Small intestine (tissue), 7 donors: ENCODE data around the gene NRBF2. TPM values are rescaled to one million over a fixed set of nuclear protein-coding genes. Genes with fewer than 3 reads are reported as not detected.

Experiments used
- DNase-seq, 2 donors: peaks; one replicate each; pipeline versions ENCODE4 v3.0.0 to v3.0.0-alpha.2; 2013
- FAIRE-seq: peaks from 2 replicates; lab custom pipeline; 2012; peaks lifted over from hg19 to GRCh38; lab: Jason Lieb, UNC
- H3K27ac ChIP-seq, 3 donors: one replicate each; pipeline ENCODE4 v1.5.1; 2013; ENCODE audit warnings: low read length in 2 of 3, mild to moderate bottlenecking in 2 of 3, control low read depth in 1 of 3, inconsistent platforms in 1 of 3, low read depth in 1 of 3, moderate library complexity in 1 of 3
- H3K27me3 ChIP-seq, 3 donors: one replicate each; pipeline ENCODE4 v1.6.1; 2013; ENCODE audit warnings: low read length in 3 of 3, inconsistent platforms in 1 of 3; ENCODE audit not compliant: control insufficient read depth in 3 of 3, insufficient read depth in 3 of 3
- H3K36me3 ChIP-seq, 3 donors: one replicate each; pipeline ENCODE4 v1.6.1; 2013; ENCODE audit warnings: low read length in 3 of 3, inconsistent platforms in 1 of 3, low read depth in 1 of 3, mild to moderate bottlenecking in 1 of 3, moderate library complexity in 1 of 3; ENCODE audit not compliant: control insufficient read depth in 3 of 3, insufficient read depth in 2 of 3
- H3K4me1 ChIP-seq, 3 donors: one replicate each; pipeline ENCODE4 v1.6.1; 2013; ENCODE audit warnings: low read length in 2 of 3, inconsistent platforms in 1 of 3, low read depth in 1 of 3, mild to moderate bottlenecking in 1 of 3, moderate library complexity in 1 of 3; ENCODE audit not compliant: control insufficient read depth in 3 of 3, insufficient read depth in 2 of 3
- H3K4me3 ChIP-seq, 3 donors: one replicate each; pipeline ENCODE4 v1.5.1; 2013; ENCODE audit warnings: low read length in 3 of 3, control low read depth in 1 of 3, inconsistent platforms in 1 of 3, low read depth in 1 of 3, mild to moderate bottlenecking in 1 of 3, moderate library complexity in 1 of 3
- H3K9me3 ChIP-seq, 2 donors: one replicate each; pipeline ENCODE4 v1.6.1; 2013; ENCODE audit warnings: low read depth in 1 of 2, low read length in 1 of 2; ENCODE audit not compliant: control insufficient read depth in 2 of 2, insufficient read depth in 1 of 2
- WGBS, 3 donors: extraction: QIAGEN DNeasy Blood & Tissue Kit; methylation state at CpG; one replicate each; pipeline ENCODE4 v1.1.7; 2013; 5-methylcytosine and 5-hydroxymethylcytosine counted together
- polyA plus RNA-seq, 4 donors: library from polyadenylated mRNA; stranded (reverse) in 3 of 4; unstranded in 1 of 4; fragments of 200-250 nt in 3 of 4; fragments of 120-200 nt in 1 of 4; gene quantifications; one replicate each; pipeline versions ENCODE4 v1.2.1 to v1.2.3, GENCODE V29; 2013
- donor health status: healthy with polysubstance abuse.
- donor health status: control.
- donor health status: control.
- donor health status: Bipolar disorder and iron deficiency.
- donor health status: healthy.

The NRBF2 gene
- polyA plus RNA-seq, 4 donors = 14.4 to 40.0 (median 21.7) TPM

- H3K36me3 ChIP-seq = no peaks in the 10 kb centered on the region
- peaks cover 0 to 12% of the 10 kb centered on the region in 2 donors for H3K9me3 ChIP-seq
- no peak overlapping the region for H3K27ac ChIP-seq
- FAIRE-seq (no peak), DNase-seq (no peak)
- no peak overlapping the region for H3K4me3 ChIP-seq
- H3K4me1 ChIP-seq = peaks cover 0 to 3% (median 0%) of the 10 kb centered on the region in 3 donors
- H3K27me3 ChIP-seq = no peaks in the 10 kb centered on the region
- 71 to 83% (median 81%) methylated on average over 4 of the region's 4 CpGs for WGBS, 3 donors
Observed at GRCh38 chr10:63128443-63128842, 4.7 kb upstream of the NRBF2 start.

GRCh38 chr10:63129888-63130287 is 3.2 kb upstream of the NRBF2 start:
- WGBS, 3 donors = 87 to 89% (median 89%) methylated on average over 6 of the region's 6 CpGs
- Histone ChIP-seq H3K4me3 (no peak overlapping the region), H3K27ac (no peak overlapping the region), H3K36me3 (peaks cover 0 to 2% (median 0%) of the 10 kb centered on the region in 3 donors), H3K9me3 (peaks cover 0 to 12% of the 10 kb centered on the region in 2 donors), H3K4me1 (peaks cover 0 to 3% (median 2%) of the 10 kb centered on the region in 3 donors), H3K27me3 (no peaks in the 10 kb centered on the region)
- no peak for DNase-seq
- no peak for FAIRE-seq

GRCh38 chr10:63132651-63133055 is 475 bp upstream of the NRBF2 start:
- no peaks in the 10 kb centered on the region for H3K27me3 ChIP-seq
- H3K36me3 ChIP-seq = peaks cover 0 to 4% (median 0%) of the 10 kb centered on the region in 3 donors
- peaks cover 0 to 7% (median 4%) of the 10 kb centered on the region in 3 donors for H3K4me1 ChIP-seq
- 51 to 72% (median 55%) methylated on average over 6 of the region's 6 CpGs for WGBS, 3 donors
- H3K27ac ChIP-seq = peak overlapping the region in 2 of 3 donors; percentile 93 to 95
- H3K9me3 ChIP-seq = peaks cover 0 to 12% of the 10 kb centered on the region in 2 donors
- FAIRE-seq (no peak), DNase-seq (no peak)
- peak overlapping the region in 1 of 3 donors; percentile 92 for H3K4me3 ChIP-seq

GRCh38 chr10:63133821-63134557 is 861 bp downstream of the NRBF2 start:
- H3K4me1 ChIP-seq = peaks cover 0 to 8% (median 4%) of the 10 kb centered on the region in 3 donors
- peaks cover 0 to 5% (median 0%) of the 10 kb centered on the region in 3 donors for H3K36me3 ChIP-seq
- 1 to 11% (median 2%) methylated on average over 9 of the region's 9 CpGs for WGBS, 3 donors
- peaks cover 0 to 12% of the 10 kb centered on the region in 2 donors for H3K9me3 ChIP-seq
- no peaks in the 10 kb centered on the region for H3K27me3 ChIP-seq
- no peak for DNase-seq
- peak overlapping the region; percentile 93 to 97 (median 95) for H3K27ac ChIP-seq
- H3K4me3 ChIP-seq = peak overlapping the region; percentile 63 to 98 (median 92)
- no peak for FAIRE-seq

GRCh38 chr10:63137306-63137705 is 4.2 kb downstream of the NRBF2 start:
- Histone ChIP-seq H3K27ac (no peak overlapping the region), H3K27me3 (no peaks in the 10 kb centered on the region), H3K36me3 (peaks cover 0 to 13% (median 0%) of the 10 kb centered on the region in 3 donors), H3K9me3 (peaks cover 0 to 6% of the 10 kb centered on the region in 2 donors), H3K4me3 (no peak overlapping the region), H3K4me1 (peaks cover 0 to 8% (median 4%) of the 10 kb centered on the region in 3 donors)
- DNase-seq = peak in 1 of 2 donors; percentile 49
- 56 to 61% (median 59%) methylated on average over 2 of the region's 2 CpGs for WGBS, 3 donors
- FAIRE-seq = no peak

GRCh38 chr10:63140077-63140476 is 6.9 kb downstream of the NRBF2 start:
- FAIRE-seq = no peak

GRCh38 chr10:63142136-63142535 is 9.0 kb downstream of the NRBF2 start:
- no peak for DNase-seq
- Histone ChIP-seq H3K27ac (no peak overlapping the region), H3K27me3 (no peaks in the 10 kb centered on the region), H3K4me3 (no peak overlapping the region), H3K9me3 (no peaks in the 10 kb centered on the region), H3K4me1 (peaks cover 0 to 5% (median 2%) of the 10 kb centered on the region in 3 donors), H3K36me3 (peaks cover 0 to 15% (median 2%) of the 10 kb centered on the region in 3 donors)
- no peak for FAIRE-seq
- 91 to 96% (median 94%) methylated on average over 6 of the region's 6 CpGs for WGBS, 3 donors

More at GRCh38 chr10:63140077-63140476, 6.9 kb downstream of the NRBF2 start:
- Histone ChIP-seq H3K9me3 (no peaks in the 10 kb centered on the region), H3K4me1 (peaks cover 0 to 5% (median 2%) of the 10 kb centered on the region in 3 donors), H3K27ac (no peak overlapping the region), H3K4me3 (no peak overlapping the region), H3K27me3 (no peaks in the 10 kb centered on the region), H3K36me3 (peaks cover 0 to 15% (median 0%) of the 10 kb centered on the region in 3 donors)
- DNase-seq = no peak
- WGBS, 3 donors = 76 to 79% (median 77%) methylated on average over 3 of the region's 3 CpGs

GRCh38 chr10:63143987-63144386 is 10.9 kb downstream of the NRBF2 start:
- 66 to 77% (median 70%) methylated on average over 5 of the region's 5 CpGs for WGBS, 3 donors
- Histone ChIP-seq H3K4me1 (no peaks in the 10 kb centered on the region), H3K9me3 (no peaks in the 10 kb centered on the region), H3K27ac (no peak overlapping the region), H3K36me3 (peaks cover 0 to 16% (median 6%) of the 10 kb centered on the region in 3 donors), H3K4me3 (no peak overlapping the region), H3K27me3 (no peaks in the 10 kb centered on the region)
- DNase-seq = no peak
- FAIRE-seq = no peak
